ENCODE measurements around the gene HYLS1. TPM values are rescaled to one million over a fixed set of nuclear protein-coding genes. Genes with fewer than 3 reads are reported as not detected.

Gene HYLS1
- total and polyA plus RNA-seq, 9 donors: 2.2 to 8.8 (median 4.5) TPM

- TF ChIP-seq POLR2A (IDR thresholded peaks at IDR 0.05) (no peak), EP300 (IDR thresholded peaks at IDR 0.05) (no peak), CTCF (IDR thresholded peaks at IDR 0.05) (no peak)
- Histone ChIP-seq H3K4me3 (no peak overlapping the region), H3K27ac (no peak overlapping the region), H3K27me3 (no peaks in the 10 kb centered on the region), H3K4me1 (ENCODE audit: insufficient read depth) (peaks cover 3% of the 10 kb centered on the region), H3K36me3 (no peaks in the 10 kb centered on the region), H3K9me3 (no peaks in the 10 kb centered on the region)
- intact Hi-C loops (cut with DNase I): no loop called here
- DNase-seq: no peak
- 74 to 83% (median 79%) methylated on average over 12 of the region's 12 CpGs for WGBS, 3 donors
Observed at GRCh38 chr11:125933030-125933813, 45.8 kb downstream of the HYLS1 start.

DNA sequence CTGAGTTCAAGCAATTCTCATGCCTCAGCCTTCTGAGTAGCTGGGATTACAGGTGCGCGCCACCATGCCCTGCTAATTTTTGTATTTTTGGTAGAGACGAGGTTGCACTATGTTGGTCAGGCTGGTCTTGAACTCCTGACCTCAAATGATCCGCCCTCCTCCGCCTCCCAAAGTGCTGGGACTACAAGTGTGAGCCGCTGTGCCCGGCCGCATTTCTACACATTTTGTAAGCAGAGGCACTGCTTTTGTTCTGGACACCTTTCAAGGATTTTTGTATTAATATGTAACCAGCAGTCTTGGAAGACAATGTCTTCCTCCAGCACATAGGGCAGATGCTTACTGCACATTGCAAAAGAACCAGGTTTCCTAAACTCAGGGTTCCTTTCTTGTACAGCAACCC, 47.0 kb downstream of the HYLS1 start:
- intact Hi-C loops (cut with DNase I): no loop called here
- no peak overlapping the region for H3K27ac ChIP-seq
- WGBS, 3 donors: 90 to 95% (median 92%) methylated on average over 8 of the region's 8 CpGs
- no peak for DNase-seq
- no peak overlapping the region for H3K4me3 ChIP-seq
- H3K27me3 ChIP-seq: no peaks in the 10 kb centered on the region
- TF ChIP-seq EP300 (IDR thresholded peaks at IDR 0.05) (no peak), CTCF (IDR thresholded peaks at IDR 0.05) (no peak), POLR2A (IDR thresholded peaks at IDR 0.05) (no peak)
- H3K9me3 ChIP-seq: no peaks in the 10 kb centered on the region
- peaks cover 3% of the 10 kb centered on the region for H3K4me1 ChIP-seq (ENCODE audit: insufficient read depth)
- no peaks in the 10 kb centered on the region for H3K36me3 ChIP-seq

GRCh38 chr11:125935056-125935455, 47.6 kb downstream of the HYLS1 start:
- WGBS, 3 donors: 94 to 97% (median 95%) methylated on average over 2 of the region's 2 CpGs

GRCh38 chr11:125935618-125936199, 48.2 kb downstream of the HYLS1 start:
- Histone ChIP-seq H3K36me3 (no peaks in the 10 kb centered on the region), H3K27ac (no peak overlapping the region), H3K4me1 (ENCODE audit: insufficient read depth) (peaks cover 3% of the 10 kb centered on the region), H3K27me3 (no peaks in the 10 kb centered on the region), H3K9me3 (no peaks in the 10 kb centered on the region), H3K4me3 (no peak overlapping the region)
- WGBS, 3 donors: 32 to 41% (median 39%) methylated on average over 12 of the region's 12 CpGs
- TF ChIP-seq POLR2A (IDR thresholded peaks at IDR 0.05) (no peak), CTCF (IDR thresholded peaks at IDR 0.05) (no peak), EP300 (IDR thresholded peaks at IDR 0.05) (no peak)
- intact Hi-C loops (cut with DNase I): no loop called here
- DNase-seq: peak in 1 of 5 donors; percentile 47

More at GRCh38 chr11:125935056-125935455, 47.6 kb downstream of the HYLS1 start:
- Histone ChIP-seq H3K36me3 (no peaks in the 10 kb centered on the region), H3K4me1 (ENCODE audit: insufficient read depth) (peaks cover 3% of the 10 kb centered on the region), H3K4me3 (no peak overlapping the region), H3K27ac (no peak overlapping the region), H3K9me3 (no peaks in the 10 kb centered on the region), H3K27me3 (no peaks in the 10 kb centered on the region)
- intact Hi-C loops (cut with DNase I): no loop called here
- no peak for DNase-seq
- no peak for TF ChIP-seq POLR2A (IDR thresholded peaks at IDR 0.05)
- no peak for TF ChIP-seq EP300 (IDR thresholded peaks at IDR 0.05)
- TF ChIP-seq CTCF (IDR thresholded peaks at IDR 0.05): no peak
